IMR-90 (cell line): ENCODE results near the gene CCDC148. TPM values are rescaled to one million over a fixed set of nuclear protein-coding genes. Genes with fewer than 3 reads are reported as not detected.

Experiments
- ATAC-seq: fragments of 200-7000 bp; cut with Tn5 transposase; 2 replicates; pipeline ENCODE4 v1.9.1; 2020; ENCODE audit warnings: low read depth, mild to moderate bottlenecking, moderate library complexity
- BruUV-seq: library from RNA; stranded (reverse); fragments of 400-500 nt; replicated peaks from 2 replicates; lab custom pipeline; 2021; lab: Mats Ljungman, UMichigan
- CTCF ChIA-PET: fragments of 300-600 bp; formaldehyde crosslinking; extraction: SDS; loops from one replicate; lab custom pipeline; 2021; ENCODE audit warnings: antibody characterized with exemption; lab: Yijun Ruan, JAX
- POLR2A ChIA-PET: fragments of 300-600 bp; sonication (Branson Sonifier 250); formaldehyde crosslinking; loops from one replicate; lab custom pipeline; 2022; ENCODE audit warnings: antibody characterized with exemption; ENCODE audit not compliant: unreplicated experiment; lab: Charles Lee
- DNase-seq: peaks from one replicate; pipeline ENCODE4 v3.0.0; 2013
- H2AFZ ChIP-seq: replicated peaks from 2 replicates; pipeline ENCODE3; 2013; ENCODE audit warnings: low read length, mild to moderate bottlenecking; ENCODE audit not compliant: poor library complexity
- H2AK5ac ChIP-seq: 2 replicates; pipeline ENCODE4 v1.6.1; 2013; ENCODE audit warnings: low read depth, low read length, inconsistent platforms
- H2AK9ac ChIP-seq: replicated peaks from 2 replicates; pipeline ENCODE3; 2013; ENCODE audit warnings: mild to moderate bottlenecking, low read depth, low read length, moderate library complexity; ENCODE audit not compliant: poor library complexity
- H2BK120ac ChIP-seq: 2 replicates; pipeline ENCODE4 v1.6.1; 2013; ENCODE audit warnings: low read depth, low read length, inconsistent platforms
- H2BK15ac ChIP-seq: 3 replicates; pipeline ENCODE4 v1.6.1; 2013; ENCODE audit warnings: low read depth, low read length, inconsistent platforms
- H2BK20ac ChIP-seq: 2 replicates; pipeline ENCODE4 v1.6.1; 2013; ENCODE audit warnings: low read depth, mild to moderate bottlenecking, inconsistent platforms, low read length, moderate library complexity
- H2BK5ac ChIP-seq: 2 replicates; pipeline ENCODE4 v1.6.1; 2013; ENCODE audit warnings: mild to moderate bottlenecking, low read depth, low read length, inconsistent platforms; ENCODE audit not compliant: poor library complexity, severe bottlenecking
- H3K14ac ChIP-seq: replicated peaks from 2 replicates; pipeline ENCODE4 v1.6.1; 2013; ENCODE audit warnings: low read depth, low read length, inconsistent platforms
- H3K18ac ChIP-seq: 2 replicates; pipeline ENCODE4 v1.6.1; 2013; ENCODE audit warnings: low read depth, low read length, control low read depth
- H3K23ac ChIP-seq: 2 replicates; pipeline ENCODE4 v1.6.1; 2013; ENCODE audit warnings: low read depth, low read length, inconsistent platforms
- H3K27ac ChIP-seq: 2 replicates; pipeline ENCODE4 v1.5.1; 2013; ENCODE audit warnings: mild to moderate bottlenecking, control low read depth, low read length; ENCODE audit not compliant: insufficient read depth
- H3K27me3 ChIP-seq: 2 replicates; pipeline ENCODE4 v1.6.1; 2013; ENCODE audit warnings: low read length; ENCODE audit not compliant: control insufficient read depth, insufficient read depth
- H3K36me3 ChIP-seq: 2 replicates; pipeline ENCODE4 v1.6.1; 2013; ENCODE audit warnings: low read length, mixed read lengths; ENCODE audit not compliant: control insufficient read depth, insufficient read depth
- H3K4ac ChIP-seq: 2 replicates; pipeline ENCODE4 v1.6.1; 2013; ENCODE audit warnings: low read depth, low read length, inconsistent platforms
- H3K4me1 ChIP-seq: 2 replicates; pipeline ENCODE4 v1.6.1; 2013; ENCODE audit warnings: low read length, mixed read lengths; ENCODE audit not compliant: control insufficient read depth, insufficient read depth
- H3K4me2 ChIP-seq: 2 replicates; pipeline ENCODE4 v1.6.1; 2013; ENCODE audit warnings: low read depth, mild to moderate bottlenecking, control low read depth, low read length, moderate library complexity
- H3K4me3 ChIP-seq: 2 replicates; pipeline ENCODE4 v1.5.1; 2013; ENCODE audit warnings: low read depth, mild to moderate bottlenecking, control low read depth, low read length, moderate library complexity; ENCODE audit not compliant: insufficient read depth
- H3K56ac ChIP-seq: 2 replicates; pipeline ENCODE4 v1.6.1; 2013; ENCODE audit warnings: low read length, inconsistent platforms; ENCODE audit not compliant: insufficient read depth; ENCODE audit errors: extremely low read depth
- H3K79me1 ChIP-seq, 2 experiments: 2 replicates each; pipeline ENCODE4 v1.6.1; 2013; ENCODE audit warnings: low read length in 2 of 2, inconsistent platforms in 1 of 2, low read depth in 1 of 2
- H3K9ac ChIP-seq: 2 replicates; pipeline ENCODE4 v1.6.1; 2013; ENCODE audit warnings: low read depth, low read length, control low read depth
- H3K9me1 ChIP-seq: 2 replicates; pipeline ENCODE4 v1.6.1; 2013; ENCODE audit warnings: low read length, inconsistent platforms; ENCODE audit not compliant: insufficient read depth
- H3K9me3 ChIP-seq: 2 replicates; pipeline ENCODE4 v1.6.1; 2013; ENCODE audit warnings: low read length; ENCODE audit not compliant: control insufficient read depth, insufficient read depth
- H4K20me1 ChIP-seq: 2 replicates; pipeline ENCODE4 v1.6.1; 2013; ENCODE audit warnings: low read length, inconsistent platforms; ENCODE audit not compliant: insufficient read depth
- H4K5ac ChIP-seq: 2 replicates; pipeline ENCODE4 v1.6.1; 2013; ENCODE audit warnings: mild to moderate bottlenecking, low read depth, low read length, control low read depth
- H4K8ac ChIP-seq, 2 experiments: 2 replicates each; pipeline ENCODE4 v1.6.1; 2013; ENCODE audit warnings: low read depth in 2 of 2, low read length in 2 of 2, control low read depth in 1 of 2, inconsistent platforms in 1 of 2
- H4K91ac ChIP-seq: 2 replicates; pipeline ENCODE4 v1.6.1; 2013; ENCODE audit warnings: low read depth, low read length, inconsistent platforms; ENCODE audit not compliant: insufficient read depth
- BHLHE40 ChIP-seq: fragments of 150-350 bp; IDR thresholded peaks from 2 replicates; pipeline ENCODE4 v1.6.1; 2016; ENCODE audit warnings: mild to moderate bottlenecking, low read depth, low read length
- CEBPB ChIP-seq: IDR thresholded peaks from 2 replicates; pipeline ENCODE4 v1.6.1; 2012; ENCODE audit warnings: low read depth, low read length, improper control_type of control experiment
- MAFK ChIP-seq: IDR thresholded peaks from 2 replicates; pipeline ENCODE4 v1.6.1; 2012; ENCODE audit warnings: low read depth, low read length, improper control_type of control experiment
- MAZ ChIP-seq: IDR thresholded peaks from 2 replicates; pipeline ENCODE4 v1.6.1; 2012; ENCODE audit warnings: low read depth, mild to moderate bottlenecking, low read length, improper control_type of control experiment, moderate library complexity, borderline replicate concordance
- MXI1 ChIP-seq: IDR thresholded peaks from 2 replicates; pipeline ENCODE4 v1.6.1; 2012; ENCODE audit warnings: low read depth, mild to moderate bottlenecking, low read length, moderate library complexity, borderline replicate concordance
- POLR2A ChIP-seq: IDR thresholded peaks from 2 replicates; pipeline ENCODE4 v1.6.1; 2012; ENCODE audit warnings: mild to moderate bottlenecking, low read depth, low read length
- RAD21 ChIP-seq: IDR thresholded peaks from 2 replicates; pipeline ENCODE4 v1.6.1; 2012; ENCODE audit warnings: low read length, improper control_type of control experiment
- RCOR1 ChIP-seq: IDR thresholded peaks from 2 replicates; pipeline ENCODE4 v1.6.1; 2012; ENCODE audit warnings: mild to moderate bottlenecking, low read length, improper control_type of control experiment; ENCODE audit not compliant: insufficient replicate concordance
- SMC3 ChIP-seq: fragments of 150-350 bp; IDR thresholded peaks from 2 replicates; pipeline ENCODE4 v1.6.1; 2016; ENCODE audit warnings: low read depth, mild to moderate bottlenecking, antibody characterized with exemption, low read length, moderate library complexity
- WGBS, 2 experiments: methylation state at CpG; one replicate each; pipeline versions ENCODE4 v1.1.5 to v1.1.7; 2013; ENCODE audit warnings: missing lambda C conversion rate in 2 of 2; ENCODE audit not compliant: insufficient read length in 1 of 2; ENCODE audit errors: extremely low coverage in 2 of 2; 5-methylcytosine and 5-hydroxymethylcytosine counted together
- dilution Hi-C: fragments of 300-500 bp; cut with HindIII; formaldehyde crosslinking; loops from one replicate; pipeline ENCODE4 v1.14.3; 2018; ENCODE audit warnings: low sequenced_read_pairs; ENCODE audit not compliant: unreplicated experiment
- in situ Hi-C: fragments of 300-500 bp; cut with MboI; formaldehyde crosslinking; loops from 3 replicates; pipeline ENCODE4 v1.14.3; 2019; ENCODE audit warnings: low sequenced_read_pairs, inconsistent platforms, mixed read lengths
- intact Hi-C: fragments of 100-400 bp; cut with micrococcal nuclease; formaldehyde crosslinking; loops from 2 replicates; pipeline ENCODE4 v1.10.0; 2022
- polyA plus RNA-seq, 3 experiments: library from polyadenylated mRNA; depleted of rRNA; stranded (reverse); fragments of >200 nt; gene quantifications; 2 replicates each; pipeline ENCODE4 v1.2.3, GENCODE V29; 2012; ENCODE audit warnings: low replicate concordance in 1 of 3
- total RNA-seq: library from RNA; depleted of rRNA; stranded (reverse); fragments of >200 nt; gene quantifications from 2 replicates; pipeline ENCODE4 v1.2.3, GENCODE V29; 2012
- TF ChIP-seq, protein P1 (sequence below): fragments of 150-350 bp; IDR thresholded peaks from 2 replicates; pipeline ENCODE4 v1.6.1; 2017; ENCODE audit warnings: mild to moderate bottlenecking, antibody characterized with exemption, low read length, low read depth
- TF ChIP-seq, protein P2 (sequence below): conservative IDR thresholded peaks from 2 replicates; pipeline ENCODE4 v1.5.1; 2012; ENCODE audit warnings: mild to moderate bottlenecking, low read depth, low read length, improper control_type of control experiment
- TF ChIP-seq, protein P3 (sequence below): fragments of 150-350 bp; IDR thresholded peaks from 2 replicates; pipeline ENCODE4 v1.6.1; 2016; ENCODE audit warnings: low read depth, mild to moderate bottlenecking, low read length, moderate library complexity, borderline replicate concordance

CCDC148 gene
- total and polyA plus RNA-seq, 2 of the 4 experiments (the other 2 are of a cell fraction) = 0.18 to 0.31 TPM

DNA sequence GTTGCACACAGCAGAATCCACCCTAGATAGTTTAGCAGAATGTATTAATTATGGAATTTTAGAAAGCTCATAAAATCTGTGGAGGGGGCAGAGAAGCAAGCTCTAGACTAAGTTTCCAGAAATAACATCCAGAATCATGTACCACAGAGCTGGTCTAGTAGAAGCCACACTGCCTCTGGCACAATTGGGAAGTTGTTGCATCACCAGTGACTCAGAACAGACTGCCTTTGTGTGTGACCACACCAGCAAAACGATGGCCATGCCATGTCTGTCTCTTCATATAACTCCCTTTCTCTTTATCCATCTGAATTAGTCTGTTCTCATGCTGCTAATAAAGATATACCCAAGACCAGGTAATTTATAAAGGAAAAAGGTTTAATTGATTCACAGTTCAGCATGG lies 158.9 kb downstream of the CCDC148 start:
- Histone ChIP-seq H3K79me1 (no peaks in the 10 kb centered on the region), H3K36me3 (no peaks in the 10 kb centered on the region), H3K9me3 (no peaks in the 10 kb centered on the region), H3K9ac (no peak overlapping the region), H3K23ac (no peak overlapping the region), H2BK5ac (no peak overlapping the region), H3K27ac (no peak overlapping the region), H3K4me3 (no peak overlapping the region), H3K27me3 (no peaks in the 10 kb centered on the region), H3K18ac (no peak overlapping the region), H4K91ac (no peak overlapping the region), H2BK15ac (no peak overlapping the region), H2AK9ac (no peak overlapping the region), H2AFZ (no peak overlapping the region), H3K14ac (no peak overlapping the region), H4K5ac (no peak overlapping the region), H3K9me1 (no peaks in the 10 kb centered on the region), H4K8ac (no peak overlapping the region), H2BK120ac (no peak overlapping the region), H3K4me1 (no peaks in the 10 kb centered on the region), H3K56ac (no peak overlapping the region), H4K20me1 (no peaks in the 10 kb centered on the region), H3K4ac (no peak overlapping the region), H2BK20ac (no peak overlapping the region), H2AK5ac (no peak overlapping the region), H3K4me2 (no peak overlapping the region)
- POLR2A ChIA-PET = no interaction called here
- dilution Hi-C loops (no loop called here), in situ Hi-C loops (no loop called here), intact Hi-C loops (no loop called here)
- WGBS, 2 experiments = no CpG with 5 or more reads among the region's 1 CpG
- DNase-seq (no peak), ATAC-seq (no peak)
- CTCF ChIA-PET = no interaction called here
- no peak for TF ChIP-seq SMC3
- no peak for TF ChIP-seq RCOR1
- no peak for TF ChIP-seq MAFK
- TF ChIP-seq, protein P1, sequence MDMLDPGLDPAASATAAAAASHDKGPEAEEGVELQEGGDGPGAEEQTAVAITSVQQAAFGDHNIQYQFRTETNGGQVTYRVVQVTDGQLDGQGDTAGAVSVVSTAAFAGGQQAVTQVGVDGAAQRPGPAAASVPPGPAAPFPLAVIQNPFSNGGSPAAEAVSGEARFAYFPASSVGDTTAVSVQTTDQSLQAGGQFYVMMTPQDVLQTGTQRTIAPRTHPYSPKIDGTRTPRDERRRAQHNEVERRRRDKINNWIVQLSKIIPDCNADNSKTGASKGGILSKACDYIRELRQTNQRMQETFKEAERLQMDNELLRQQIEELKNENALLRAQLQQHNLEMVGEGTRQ = no peak
- TF ChIP-seq MXI1 = no peak
- TF ChIP-seq MAZ = no peak
- TF ChIP-seq, protein P2, sequence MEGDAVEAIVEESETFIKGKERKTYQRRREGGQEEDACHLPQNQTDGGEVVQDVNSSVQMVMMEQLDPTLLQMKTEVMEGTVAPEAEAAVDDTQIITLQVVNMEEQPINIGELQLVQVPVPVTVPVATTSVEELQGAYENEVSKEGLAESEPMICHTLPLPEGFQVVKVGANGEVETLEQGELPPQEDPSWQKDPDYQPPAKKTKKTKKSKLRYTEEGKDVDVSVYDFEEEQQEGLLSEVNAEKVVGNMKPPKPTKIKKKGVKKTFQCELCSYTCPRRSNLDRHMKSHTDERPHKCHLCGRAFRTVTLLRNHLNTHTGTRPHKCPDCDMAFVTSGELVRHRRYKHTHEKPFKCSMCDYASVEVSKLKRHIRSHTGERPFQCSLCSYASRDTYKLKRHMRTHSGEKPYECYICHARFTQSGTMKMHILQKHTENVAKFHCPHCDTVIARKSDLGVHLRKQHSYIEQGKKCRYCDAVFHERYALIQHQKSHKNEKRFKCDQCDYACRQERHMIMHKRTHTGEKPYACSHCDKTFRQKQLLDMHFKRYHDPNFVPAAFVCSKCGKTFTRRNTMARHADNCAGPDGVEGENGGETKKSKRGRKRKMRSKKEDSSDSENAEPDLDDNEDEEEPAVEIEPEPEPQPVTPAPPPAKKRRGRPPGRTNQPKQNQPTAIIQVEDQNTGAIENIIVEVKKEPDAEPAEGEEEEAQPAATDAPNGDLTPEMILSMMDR = no peak
- TF ChIP-seq RAD21 = no peak
- TF ChIP-seq, protein P3, sequence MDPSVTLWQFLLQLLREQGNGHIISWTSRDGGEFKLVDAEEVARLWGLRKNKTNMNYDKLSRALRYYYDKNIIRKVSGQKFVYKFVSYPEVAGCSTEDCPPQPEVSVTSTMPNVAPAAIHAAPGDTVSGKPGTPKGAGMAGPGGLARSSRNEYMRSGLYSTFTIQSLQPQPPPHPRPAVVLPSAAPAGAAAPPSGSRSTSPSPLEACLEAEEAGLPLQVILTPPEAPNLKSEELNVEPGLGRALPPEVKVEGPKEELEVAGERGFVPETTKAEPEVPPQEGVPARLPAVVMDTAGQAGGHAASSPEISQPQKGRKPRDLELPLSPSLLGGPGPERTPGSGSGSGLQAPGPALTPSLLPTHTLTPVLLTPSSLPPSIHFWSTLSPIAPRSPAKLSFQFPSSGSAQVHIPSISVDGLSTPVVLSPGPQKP = no peak
- TF ChIP-seq POLR2A = no peak
- no peak for TF ChIP-seq BHLHE40
- TF ChIP-seq CEBPB = no peak
- BruUV-seq = no TSS peak
